GM19372 (cell line): ENCODE measurements around the gene FMNL3.
"Not testable (repeated sequence)": the region's sequence is repeated elsewhere in the genome, so short reads cannot be mapped to it uniquely, and the experiment has no call there.

Experiments
- ATAC-seq: cut with Tn5 transposase; IDR thresholded peaks from one replicate; pipeline ENCODE4 v1.9.1; 2021; ENCODE audit warnings: mild to moderate bottlenecking, low read depth, moderate library complexity; ENCODE audit not compliant: unreplicated experiment

FMNL3 gene

GRCh38 chr12:49609059-49609874 is 97.9 kb downstream of the FMNL3 start:
- no peak for ATAC-seq

GRCh38 chr12:49605539-49605938 is 101.7 kb downstream of the FMNL3 start, which contains the start of gene FAM186B:
Gene FAM186B, minus strand, starts transcription at chr12:49605639. Its CDS starts 162 bp downstream, at chr12:49605477.
- not testable (repeated sequence) for ATAC-seq

- no peak for ATAC-seq
Observed at GRCh38 chr12:49604856-49605255, 102.3 kb downstream of the FMNL3 start.

GRCh38 chr12:49603721-49604120 is 103.5 kb downstream of the FMNL3 start:
- no peak for ATAC-seq

GRCh38 chr12:49599961-49600360 is 107.2 kb downstream of the FMNL3 start:
- no peak for ATAC-seq

- no peak for ATAC-seq
Observed at GRCh38 chr12:49598527-49598926, 108.7 kb downstream of the FMNL3 start.

GRCh38 chr12:49588721-49589516 is 118.3 kb downstream of the FMNL3 start:
- ATAC-seq: no peak

GRCh38 chr12:49588281-49588680 is 118.9 kb downstream of the FMNL3 start:
- ATAC-seq: no peak

GRCh38 chr12:49587174-49587908 is 119.9 kb downstream of the FMNL3 start:
- no peak for ATAC-seq
